LNCaP clone FGC (cell line): Measurements from ENCODE around the gene APOD.

Experiments
- DNase-seq: peaks from one replicate; pipeline ENCODE4 v3.0.0-alpha.2; 2011; ENCODE audit warnings: low read depth
- H3K4me3 ChIP-seq: 2 replicates; pipeline ENCODE4 v1.5.1; 2011; ENCODE audit warnings: mild to moderate bottlenecking, low read depth, low read length, control low read depth
- TF ChIP-seq, protein P1 (sequence below): IDR thresholded peaks from 2 replicates; pipeline ENCODE4 v1.5.1; 2012; ENCODE audit warnings: mild to moderate bottlenecking; ENCODE audit not compliant: control insufficient read depth, insufficient read depth; ENCODE audit errors: extremely low read depth

APOD gene

DNA sequence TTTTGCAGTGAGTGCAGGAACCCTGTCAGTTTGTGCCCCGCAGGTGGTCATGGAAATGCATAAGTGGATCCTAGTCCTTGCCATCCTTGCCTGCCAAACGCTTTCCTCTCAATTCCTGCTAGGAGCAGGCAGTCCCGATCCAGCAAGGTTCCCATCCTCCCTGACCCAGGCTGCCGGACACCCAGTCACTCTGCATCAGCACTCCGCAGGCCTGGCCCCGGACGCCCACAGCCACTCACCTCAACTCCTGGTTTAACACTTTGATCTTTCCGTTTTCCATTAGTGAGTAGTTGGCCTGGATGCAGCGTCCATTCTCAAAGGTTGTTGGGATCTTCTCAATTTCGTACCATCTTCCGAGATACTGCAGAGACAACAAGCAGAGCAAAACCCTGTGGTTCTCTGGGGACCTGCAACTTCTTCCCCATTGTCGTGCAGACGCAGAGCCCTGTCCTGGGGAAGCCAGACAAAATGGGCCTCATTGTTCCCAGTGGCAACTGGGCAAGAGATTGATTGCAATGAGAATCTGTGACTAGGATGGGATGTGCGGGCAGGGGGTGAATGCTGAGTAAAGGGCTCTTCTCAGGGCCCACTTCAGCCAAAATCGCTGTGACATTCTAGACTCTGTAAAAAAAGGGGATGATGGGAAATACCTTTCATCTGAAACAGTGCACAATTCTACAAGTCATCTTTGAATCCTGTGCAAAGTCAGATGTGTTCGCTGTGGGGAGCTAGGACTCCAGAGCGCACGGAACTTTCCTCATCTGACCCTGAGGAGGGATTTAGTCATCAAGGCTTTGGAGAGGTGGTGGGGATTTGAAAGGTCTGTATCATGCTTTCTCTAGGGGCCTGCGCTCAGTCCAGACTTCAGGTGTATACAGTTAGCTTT lies 9.9 kb downstream of the APOD start:
- no peak overlapping the region for H3K4me3 ChIP-seq
- TF ChIP-seq, protein P1, sequence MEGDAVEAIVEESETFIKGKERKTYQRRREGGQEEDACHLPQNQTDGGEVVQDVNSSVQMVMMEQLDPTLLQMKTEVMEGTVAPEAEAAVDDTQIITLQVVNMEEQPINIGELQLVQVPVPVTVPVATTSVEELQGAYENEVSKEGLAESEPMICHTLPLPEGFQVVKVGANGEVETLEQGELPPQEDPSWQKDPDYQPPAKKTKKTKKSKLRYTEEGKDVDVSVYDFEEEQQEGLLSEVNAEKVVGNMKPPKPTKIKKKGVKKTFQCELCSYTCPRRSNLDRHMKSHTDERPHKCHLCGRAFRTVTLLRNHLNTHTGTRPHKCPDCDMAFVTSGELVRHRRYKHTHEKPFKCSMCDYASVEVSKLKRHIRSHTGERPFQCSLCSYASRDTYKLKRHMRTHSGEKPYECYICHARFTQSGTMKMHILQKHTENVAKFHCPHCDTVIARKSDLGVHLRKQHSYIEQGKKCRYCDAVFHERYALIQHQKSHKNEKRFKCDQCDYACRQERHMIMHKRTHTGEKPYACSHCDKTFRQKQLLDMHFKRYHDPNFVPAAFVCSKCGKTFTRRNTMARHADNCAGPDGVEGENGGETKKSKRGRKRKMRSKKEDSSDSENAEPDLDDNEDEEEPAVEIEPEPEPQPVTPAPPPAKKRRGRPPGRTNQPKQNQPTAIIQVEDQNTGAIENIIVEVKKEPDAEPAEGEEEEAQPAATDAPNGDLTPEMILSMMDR, result no peak
- DNase-seq, result no peak

DNA sequence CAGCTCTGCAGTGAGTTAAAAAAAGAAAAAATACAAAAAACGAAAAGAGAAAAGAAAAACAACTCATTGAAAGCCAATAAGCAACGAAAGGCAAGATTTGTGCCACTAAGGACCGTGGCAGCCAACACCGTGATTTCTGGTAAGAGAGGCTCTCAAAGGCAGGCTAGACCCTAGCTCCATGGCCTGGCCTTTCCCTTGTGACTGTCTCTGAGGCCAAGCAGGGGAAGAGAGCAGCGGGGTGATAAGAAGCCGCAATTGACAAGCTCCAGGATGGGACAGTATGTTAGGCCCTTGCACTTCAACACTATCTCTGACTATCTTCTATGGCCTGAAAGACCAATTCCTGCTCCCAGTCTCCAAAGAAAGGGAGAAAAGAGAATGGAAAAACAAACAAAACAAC lies 12.4 kb downstream of the APOD start:
- no peak for DNase-seq
- TF ChIP-seq, protein P1, result no peak
- H3K4me3 ChIP-seq, result no peak overlapping the region

DNA sequence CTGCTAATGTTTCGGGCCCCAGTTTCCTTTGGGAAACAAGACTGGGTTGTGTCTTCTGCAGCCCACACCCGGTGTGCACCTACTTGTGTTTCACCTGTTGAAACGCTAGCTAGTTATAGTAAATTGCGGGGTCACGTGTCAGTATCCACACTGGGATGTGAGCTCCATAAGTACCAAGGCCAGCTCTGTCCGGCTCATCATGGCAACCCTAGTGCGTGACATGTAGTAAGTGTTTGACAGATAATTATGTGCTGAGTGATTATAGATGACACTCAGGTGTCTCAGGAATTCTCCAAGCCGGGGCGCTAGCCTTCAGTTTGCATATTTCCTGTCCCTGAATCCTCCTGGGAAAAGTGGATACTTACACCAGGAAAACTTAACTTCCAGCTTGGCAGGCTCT lies 12.8 kb downstream of the APOD start:
- DNase-seq, result no peak

DNA sequence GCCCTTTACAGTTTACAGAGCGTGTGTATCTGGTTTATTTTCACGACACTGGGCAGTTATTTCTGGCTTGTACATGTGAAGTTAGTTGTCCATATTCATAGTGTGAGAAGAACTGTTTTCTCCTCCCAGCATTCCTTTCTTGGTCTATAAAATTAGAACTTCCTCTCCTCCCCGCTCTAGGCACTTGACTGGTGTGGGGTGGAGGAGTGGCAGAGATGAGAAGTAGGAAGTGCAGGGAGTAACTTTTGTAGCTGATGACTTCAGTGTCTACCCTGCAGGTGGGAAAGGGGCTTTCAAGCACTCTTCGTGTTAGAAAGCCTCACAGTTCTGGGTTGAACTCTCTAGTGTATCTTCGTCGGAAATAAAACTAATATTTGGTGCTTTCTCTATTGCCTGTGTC lies 13.4 kb downstream of the APOD start:
- H3K4me3 ChIP-seq, result no peak overlapping the region
- no peak for DNase-seq
- TF ChIP-seq, protein P1, result no peak

More for the DNA sequence above, 12.8 kb downstream of the APOD start:
- TF ChIP-seq, protein P1, result no peak
- no peak overlapping the region for H3K4me3 ChIP-seq

DNA sequence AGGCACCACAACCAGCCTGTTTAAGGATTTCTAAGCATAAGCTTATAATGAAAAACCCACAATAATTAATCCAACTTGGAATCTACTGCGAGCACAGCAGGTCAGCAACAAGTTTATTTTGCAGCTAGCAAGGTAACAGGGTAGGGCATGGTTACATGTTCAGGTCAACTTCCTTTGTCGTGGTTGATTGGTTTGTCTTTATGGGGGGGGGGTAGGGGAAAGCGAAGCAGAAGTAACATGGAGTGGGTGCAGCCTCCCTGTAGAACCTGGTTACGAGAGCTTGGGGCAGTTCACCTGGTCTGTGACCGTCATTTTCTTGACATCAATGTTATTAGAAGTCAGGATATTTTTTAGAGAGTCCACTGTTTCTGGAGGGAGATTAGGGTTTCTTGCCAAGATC lies 15.1 kb downstream of the APOD start:
- TF ChIP-seq, protein P1, result no peak
- DNase-seq, result no peak
- H3K4me3 ChIP-seq, result no peak overlapping the region

DNA sequence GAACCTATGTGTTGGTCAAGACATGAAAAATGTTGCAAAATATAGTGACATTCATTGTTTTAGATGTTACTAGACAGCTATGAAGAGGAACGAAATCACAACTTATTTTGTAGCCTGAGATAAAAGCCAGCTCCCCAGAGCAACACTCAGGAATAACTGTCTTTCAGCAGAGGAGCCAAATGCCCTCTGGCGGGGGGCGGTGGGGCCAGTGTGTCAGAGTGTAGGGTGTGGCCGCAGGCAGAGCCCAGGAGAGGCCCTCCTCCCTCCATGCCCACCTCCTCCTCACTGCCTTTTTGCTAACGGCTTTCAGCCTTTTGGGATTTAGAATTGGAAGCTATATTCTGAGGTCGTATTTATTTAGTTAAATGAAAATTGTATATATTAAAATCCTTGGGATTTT lies 16.9 kb downstream of the APOD start:
- TF ChIP-seq, protein P1, result no peak
- DNase-seq, result no peak
- no peak overlapping the region for H3K4me3 ChIP-seq

DNA sequence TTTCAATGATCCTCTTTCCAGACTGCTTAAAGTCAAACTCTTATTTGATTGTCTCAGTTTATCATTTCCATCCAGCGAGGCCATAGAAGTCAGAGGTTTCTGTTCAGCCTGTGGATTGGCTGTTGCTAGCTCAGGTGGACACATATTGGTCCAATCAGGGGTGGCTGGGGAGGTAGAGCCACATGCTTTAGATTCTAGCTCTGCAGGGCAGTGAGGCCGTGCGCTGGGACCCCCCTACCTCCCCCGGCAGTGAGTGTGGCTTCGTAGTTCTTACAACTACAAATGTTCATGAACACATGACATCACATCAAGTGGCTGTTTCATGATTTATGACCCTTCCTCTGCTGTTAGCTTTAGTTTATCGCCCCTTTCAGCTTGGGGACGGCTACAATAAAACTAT lies 18.0 kb downstream of the APOD start:
- TF ChIP-seq, protein P1, result no peak
- no peak for DNase-seq
- H3K4me3 ChIP-seq, result no peak overlapping the region
